ENCODE measurements around the gene IFNK. TPM values are rescaled to one million over a fixed set of nuclear protein-coding genes. Genes with fewer than 3 reads are reported as not detected.

IFNK gene
- polyA plus RNA-seq, 1 of the 3 experiments (the other 2 are of a cell fraction), result not detected

DNA sequence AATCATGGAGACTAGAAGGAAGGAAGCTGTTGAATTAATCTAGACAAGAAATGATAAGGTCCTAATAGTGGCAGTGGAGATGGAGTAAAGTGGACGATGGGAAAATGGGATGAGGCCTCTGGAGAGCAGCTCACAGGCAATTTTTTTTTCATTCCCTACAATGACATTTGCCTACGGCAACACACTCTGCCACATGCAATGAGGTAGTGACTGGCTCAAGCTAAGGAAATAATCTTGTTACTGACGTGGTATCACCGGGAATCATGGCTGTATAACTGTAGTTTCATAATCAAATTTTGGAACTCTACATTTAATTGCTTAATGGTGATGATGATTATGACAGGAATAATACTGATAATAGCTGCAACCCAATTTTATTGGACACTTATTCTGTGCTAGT lies 17.6 kb downstream of the IFNK start:
- Histone ChIP-seq H3F3A (replicated peaks; ENCODE audit: insufficient read depth) (no peaks in the 10 kb centered on the region), H3K79me2 (ENCODE audit: insufficient read depth) (no peaks in the 10 kb centered on the region), H3K4me3 (ENCODE audit: low read depth in 2 of 2, low read length in 1 of 2) (no peak overlapping the region), H3K27ac (ENCODE audit: low read depth in 2 of 2, low read length in 1 of 2) (no peak overlapping the region), H3K9me2 (no peaks in the 10 kb centered on the region; the same call in 1 of the 2 replicates), H3K4me2 (no peak overlapping the region), H3K9me3 (no peaks in the 10 kb centered on the region), H3K4me1 (ENCODE audit: control insufficient read depth in 1 of 2, insufficient read depth in 2 of 2, low read depth in 1 of 2, low read length in 1 of 2) (peaks cover 0 to 5% of the 10 kb centered on the region in 2 experiments; a peak in 2 of 4 replicates), H3K9ac (no peak overlapping the region), H2AFZ (ENCODE audit: low read depth) (no peak overlapping the region), H4K20me1 (ENCODE audit: insufficient read depth) (no peaks in the 10 kb centered on the region), H3K27me3 (ENCODE audit: insufficient read depth) (no peaks in the 10 kb centered on the region), H3K36me3 (replicated peaks in 1 of 2; ENCODE audit: control insufficient read depth in 1 of 2, insufficient read depth in 2 of 2, low read length in 1 of 2) (peaks cover 12 to 24% of the 10 kb centered on the region in 2 experiments)
- DNase-seq, result no peak
- WGBS (ENCODE audit: low lambda C conversion rate), result 100% methylated on average over 4 of the region's 4 CpGs
- ChIA-PET POLR2A (no interaction called here), CTCF (interaction anchor here (5.0 to 5.9 kb wide), 2 partner anchors 12 to 209 kb away, joined by 26 to 32 read pairs; partner anchors contain the start of gene MOB3B)
- TF ChIP-seq, protein P1, sequence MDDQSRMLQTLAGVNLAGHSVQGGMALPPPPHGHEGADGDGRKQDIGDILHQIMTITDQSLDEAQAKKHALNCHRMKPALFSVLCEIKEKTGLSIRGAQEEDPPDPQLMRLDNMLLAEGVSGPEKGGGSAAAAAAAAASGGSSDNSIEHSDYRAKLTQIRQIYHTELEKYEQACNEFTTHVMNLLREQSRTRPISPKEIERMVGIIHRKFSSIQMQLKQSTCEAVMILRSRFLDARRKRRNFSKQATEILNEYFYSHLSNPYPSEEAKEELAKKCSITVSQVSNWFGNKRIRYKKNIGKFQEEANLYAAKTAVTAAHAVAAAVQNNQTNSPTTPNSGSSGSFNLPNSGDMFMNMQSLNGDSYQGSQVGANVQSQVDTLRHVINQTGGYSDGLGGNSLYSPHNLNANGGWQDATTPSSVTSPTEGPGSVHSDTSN (IDR thresholded peaks at IDR 0.05), result no peak
- TF ChIP-seq GABPA (IDR thresholded peaks at IDR 0.05; ENCODE audit: low read depth), result no peak
- no peak for TF ChIP-seq CHD2 (IDR thresholded peaks at IDR 0.05; ENCODE audit: low read length, partially characterized antibody)
- no peak for TF ChIP-seq FOXM1 (IDR thresholded peaks at IDR 0.05; ENCODE audit: low read depth)
- TF ChIP-seq FOSL2 (IDR thresholded peaks at IDR 0.05; ENCODE audit: borderline replicate concordance, low read depth), result no peak
- no peak for TF ChIP-seq JUND (IDR thresholded peaks at IDR 0.05)
- TF ChIP-seq RAD21 (IDR thresholded peaks at IDR 0.05; ENCODE audit: low read length), result no peak
- TF ChIP-seq RFX5 (IDR thresholded peaks at IDR 0.05; ENCODE audit: low read length), result no peak
- TF ChIP-seq EP300 (IDR thresholded peaks at IDR 0.05; ENCODE audit: borderline replicate concordance in 1 of 2, low read depth in 1 of 2, low read length in 1 of 2), result no peak
- no peak for TF ChIP-seq RCOR1 (IDR thresholded peaks at IDR 0.05; ENCODE audit: low read length)
- no peak for TF ChIP-seq NFIC (IDR thresholded peaks at IDR 0.05; ENCODE audit: borderline replicate concordance)
- TF ChIP-seq EZH2phosphoT487 (IDR thresholded peaks at IDR 0.05; ENCODE audit: borderline replicate concordance, low read depth), result no peak

GRCh38 chr9:27542508-27542907 lies 18.4 kb downstream of the IFNK start:
- no peak overlapping the region for H3K4me2 ChIP-seq
- H3K4me3 ChIP-seq (ENCODE audit: low read depth in 2 of 2, low read length in 1 of 2), result no peak overlapping the region
- peaks cover 16 to 26% of the 10 kb centered on the region in 2 experiments for H3K36me3 ChIP-seq (replicated peaks in 1 of 2; ENCODE audit: control insufficient read depth in 1 of 2, insufficient read depth in 2 of 2, low read length in 1 of 2)
- peaks cover 0 to 5% of the 10 kb centered on the region in 2 experiments; a peak in 2 of 4 replicates for H3K4me1 ChIP-seq (ENCODE audit: control insufficient read depth in 1 of 2, insufficient read depth in 2 of 2, low read depth in 1 of 2, low read length in 1 of 2)
- H3K27me3 ChIP-seq (ENCODE audit: insufficient read depth), result no peaks in the 10 kb centered on the region
- WGBS (ENCODE audit: low lambda C conversion rate), result 93% methylated on average over 2 of the region's 2 CpGs
- no peaks in the 10 kb centered on the region for H3K9me3 ChIP-seq
- peaks cover 1% of the 10 kb centered on the region for H3F3A ChIP-seq (replicated peaks; ENCODE audit: insufficient read depth)
- no peak overlapping the region for H3K27ac ChIP-seq (ENCODE audit: low read depth in 2 of 2, low read length in 1 of 2)
- no peak overlapping the region for H2AFZ ChIP-seq (ENCODE audit: low read depth)
- H3K9ac ChIP-seq, result no peak overlapping the region
- CTCF ChIA-PET, result interaction anchor here (5.0 to 5.9 kb wide), 2 partner anchors 12 to 210 kb away, joined by 26 to 32 read pairs; partner anchors contain the start of gene MOB3B
- H3K9me2 ChIP-seq, result no peaks in the 10 kb centered on the region; the same call in 1 of the 2 replicates
- no peak for DNase-seq
- no peak for TF ChIP-seq EP300 (IDR thresholded peaks at IDR 0.05; ENCODE audit: borderline replicate concordance in 1 of 2, low read depth in 1 of 2, low read length in 1 of 2)
- no peak for TF ChIP-seq YY1 (IDR thresholded peaks at IDR 0.05; ENCODE audit: low read depth)
- no peak for TF ChIP-seq GABPA (IDR thresholded peaks at IDR 0.05; ENCODE audit: low read depth)
- no peak for TF ChIP-seq CHD2 (IDR thresholded peaks at IDR 0.05; ENCODE audit: low read length, partially characterized antibody)
- TF ChIP-seq FOXJ3 (CRISPR knock-in tag; IDR thresholded peaks at IDR 0.05), result no peak
- TF ChIP-seq, protein P2, sequence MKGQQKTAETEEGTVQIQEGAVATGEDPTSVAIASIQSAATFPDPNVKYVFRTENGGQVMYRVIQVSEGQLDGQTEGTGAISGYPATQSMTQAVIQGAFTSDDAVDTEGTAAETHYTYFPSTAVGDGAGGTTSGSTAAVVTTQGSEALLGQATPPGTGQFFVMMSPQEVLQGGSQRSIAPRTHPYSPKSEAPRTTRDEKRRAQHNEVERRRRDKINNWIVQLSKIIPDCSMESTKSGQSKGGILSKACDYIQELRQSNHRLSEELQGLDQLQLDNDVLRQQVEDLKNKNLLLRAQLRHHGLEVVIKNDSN (IDR thresholded peaks at IDR 0.05; ENCODE audit: borderline replicate concordance, low read depth), result no peak
- no peak for TF ChIP-seq IRF3 (IDR thresholded peaks at IDR 0.05; ENCODE audit: low read depth, low read length)
- TF ChIP-seq JUND (IDR thresholded peaks at IDR 0.05), result no peak
- POLR2A ChIA-PET, result no interaction called here
- H3K79me2 ChIP-seq (ENCODE audit: insufficient read depth), result no peaks in the 10 kb centered on the region
- H4K20me1 ChIP-seq (ENCODE audit: insufficient read depth), result no peaks in the 10 kb centered on the region
